ENCODE results near the gene PAFAH1B1.
"Not testable (repeated sequence)": the region's sequence is repeated elsewhere in the genome, so short reads cannot be mapped to it uniquely, and the experiment has no call there.

Gene PAFAH1B1

GRCh38 chr17:2644971-2645370 lies 51.5 kb downstream of the PAFAH1B1 start:
- DNase-seq (ENCODE audit: low read depth in 1 of 2, low spot score in 1 of 2): no peak
- H3K27ac ChIP-seq (replicated peaks): no peak overlapping the region

GRCh38 chr17:2647957-2648356 lies 54.5 kb downstream of the PAFAH1B1 start:
- Histone ChIP-seq H3K27me3 (ENCODE audit: insufficient read depth, poor library complexity, severe bottlenecking) (no peaks in the 10 kb centered on the region), H3K4me3 (replicated peaks; ENCODE audit: insufficient read depth, low read length) (no peak overlapping the region), H3K27ac (replicated peaks) (no peak overlapping the region)
- DNase-seq (ENCODE audit: low read depth in 1 of 2, low spot score in 1 of 2): no peak
- TF ChIP-seq SPI1 (IDR thresholded peaks at IDR 0.05; ENCODE audit: borderline replicate concordance, low read depth) (no peak), POLR2AphosphoS5 (IDR thresholded peaks at IDR 0.05; ENCODE audit: low read depth) (no peak), REST (IDR thresholded peaks at IDR 0.05; ENCODE audit: insufficient replicate concordance, low read depth) (no peak), CTCF (IDR thresholded peaks at IDR 0.05; ENCODE audit: insufficient read depth, low read length) (no peak), GABPA (IDR thresholded peaks at IDR 0.05; ENCODE audit: low read depth) (no peak)

More at GRCh38 chr17:2644971-2645370, 51.5 kb downstream of the PAFAH1B1 start:
- TF ChIP-seq POLR2AphosphoS5 (IDR thresholded peaks at IDR 0.05; ENCODE audit: low read depth) (no peak), CTCF (IDR thresholded peaks at IDR 0.05; ENCODE audit: insufficient read depth, low read length) (no peak), SPI1 (IDR thresholded peaks at IDR 0.05; ENCODE audit: borderline replicate concordance, low read depth) (no peak), GABPA (IDR thresholded peaks at IDR 0.05; ENCODE audit: low read depth) (no peak), REST (IDR thresholded peaks at IDR 0.05; ENCODE audit: insufficient replicate concordance, low read depth) (no peak)
- Histone ChIP-seq H3K4me3 (replicated peaks; ENCODE audit: insufficient read depth, low read length) (no peak overlapping the region), H3K27me3 (ENCODE audit: insufficient read depth, poor library complexity, severe bottlenecking) (no peaks in the 10 kb centered on the region)

DNA sequence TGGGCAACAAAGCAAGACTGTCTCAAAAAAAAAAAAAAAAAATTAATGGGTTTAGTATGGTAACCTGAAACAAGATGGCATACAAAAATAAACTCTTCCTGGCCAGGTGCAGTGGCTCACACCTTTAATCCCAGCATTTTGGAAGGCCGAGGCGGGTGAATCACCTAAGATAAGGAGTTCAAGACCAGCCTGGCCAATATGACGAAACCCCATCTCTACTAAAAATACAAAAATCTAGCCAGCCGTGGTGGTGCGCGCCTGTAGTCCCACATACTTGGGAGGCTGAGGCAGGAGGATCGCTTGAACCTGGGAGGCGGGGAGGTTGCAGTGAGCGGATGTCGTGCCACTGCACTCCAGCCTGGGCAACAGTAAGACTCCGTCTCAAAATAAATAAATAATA lies 55.7 kb downstream of the PAFAH1B1 start:
- no peak for TF ChIP-seq GABPA (IDR thresholded peaks at IDR 0.05; ENCODE audit: low read depth)
- no peak for TF ChIP-seq CTCF (IDR thresholded peaks at IDR 0.05; ENCODE audit: insufficient read depth, low read length)
- no peak for TF ChIP-seq SPI1 (IDR thresholded peaks at IDR 0.05; ENCODE audit: borderline replicate concordance, low read depth)
- no peak for TF ChIP-seq POLR2AphosphoS5 (IDR thresholded peaks at IDR 0.05; ENCODE audit: low read depth)
- TF ChIP-seq REST (IDR thresholded peaks at IDR 0.05; ENCODE audit: insufficient replicate concordance, low read depth): no peak
- no peak for DNase-seq (ENCODE audit: low read depth in 1 of 2, low spot score in 1 of 2)
- H3K27ac ChIP-seq (replicated peaks): no peak overlapping the region
- H3K27me3 ChIP-seq (ENCODE audit: insufficient read depth, poor library complexity, severe bottlenecking): no peaks in the 10 kb centered on the region
- H3K4me3 ChIP-seq (replicated peaks; ENCODE audit: insufficient read depth, low read length): no peak overlapping the region

DNA sequence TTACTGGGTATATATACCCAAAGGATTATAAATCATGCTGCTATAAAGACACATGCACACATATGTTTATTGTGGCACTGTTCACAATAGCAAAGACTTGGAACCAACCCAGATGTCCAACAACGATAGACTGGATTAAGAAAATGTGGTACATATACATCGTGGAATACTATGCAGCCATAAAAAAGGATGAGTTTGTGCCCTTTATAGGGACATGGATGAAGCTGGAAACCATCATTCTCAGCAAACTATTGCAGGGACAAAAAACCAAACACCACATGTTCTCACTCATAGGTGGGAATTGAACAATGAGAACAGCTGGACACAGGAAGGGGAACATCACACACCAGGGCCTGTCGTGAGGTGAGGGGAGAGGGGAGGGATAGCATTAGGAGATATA lies 59.5 kb downstream of the PAFAH1B1 start:
- H3K27ac ChIP-seq (replicated peaks); H3K4me3 ChIP-seq (replicated peaks; ENCODE audit: insufficient read depth, low read length); H3K27me3 ChIP-seq (ENCODE audit: insufficient read depth, poor library complexity, severe bottlenecking); DNase-seq (ENCODE audit: low read depth in 1 of 2, low spot score in 1 of 2): not testable (repeated sequence)
